Neural crest cell (in vitro differentiated cells): Measurements from ENCODE around the gene SLC7A6OS. TPM values are rescaled to one million over a fixed set of nuclear protein-coding genes. Genes with fewer than 3 reads are reported as not detected.

Experiments
- DNase-seq: peaks from one replicate; pipeline ENCODE4 v3.0.0; 2021; ENCODE audit warnings: low read depth, mixed read lengths, low spot score
- H3K27ac Mint-ChIP-seq: one replicate; pipeline ENCODE4 v1.8.0; 2021; ENCODE audit warnings: mild to moderate bottlenecking, mixed read lengths; ENCODE audit not compliant: unreplicated experiment
- H3K27me3 Mint-ChIP-seq: 2 replicates; pipeline ENCODE4 v1.8.0; 2021; ENCODE audit warnings: low read depth, mild to moderate bottlenecking, mixed read lengths
- H3K36me3 Mint-ChIP-seq: 2 replicates; pipeline ENCODE4 v1.8.0; 2021; ENCODE audit warnings: low read depth, mild to moderate bottlenecking, mixed read lengths
- H3K4me1 Mint-ChIP-seq: 2 replicates; pipeline ENCODE4 v1.8.0; 2021; ENCODE audit warnings: mixed read lengths
- H3K4me3 Mint-ChIP-seq: one replicate; pipeline ENCODE4 v1.8.0; 2021; ENCODE audit warnings: mild to moderate bottlenecking, mixed read lengths
- H3K9me3 Mint-ChIP-seq: 2 replicates; pipeline ENCODE4 v1.8.0; 2021; ENCODE audit warnings: mixed read lengths
- CTCF ChIP-seq: fragments of 200-600 bp; sonication (generic); conservative IDR thresholded peaks from 2 replicates; pipeline ENCODE4 v1.5.0; 2021; ENCODE audit warnings: antibody characterized with exemption, mild to moderate bottlenecking
- long read RNA-seq: library from polyadenylated mRNA; unstranded; transcript quantifications from one replicate; pipeline ENCODE4 v2.0.0, GENCODE V29; 2020
- total RNA-seq: library from RNA; stranded (reverse); gene quantifications from 2 replicates; pipeline ENCODE4 v1.2.1, GENCODE V29; 2021

The SLC7A6OS gene
- total RNA-seq = 21.3 and 23.8 TPM in 2 replicates
- long read RNA-seq, full-length matches to known transcripts = 37 of 57 reads
- long read RNA-seq, partial matches to known transcripts = 6 of 57 reads
- long read RNA-seq, other reads (novel, unspliced or antisense) = 14 of 57 reads

- no peak for TF ChIP-seq CTCF
- Mint-ChIP-seq H3K4me3 (peak within 1 kb of the TSS; percentile 96), H3K36me3 (peaks cover 3% of the 10 kb centered on the region), H3K9me3 (no peaks in the 10 kb centered on the region), H3K27me3 (no peaks in the 10 kb centered on the region), H3K27ac (peak within 1 kb of the TSS; percentile 97), H3K4me1 (peaks cover 34% of the 10 kb centered on the region)
- peak; percentile 87 for DNase-seq
Measured at GRCh38 chr16:68310774-68311511, at the start of gene SLC7A6OS, which contains the start of gene PRMT7. Gene SLC7A6OS, minus strand, starts transcription at chr16:68310946. Its CDS starts 20 bp downstream, at chr16:68310926. Gene PRMT7, plus strand, starts transcription at chr16:68311019. Its CDS starts 4,961 bp downstream, at chr16:68315980.

GRCh38 chr16:68359398-68360191, 48.8 kb upstream of the SLC7A6OS start:
- no peak overlapping the region for H3K4me3 Mint-ChIP-seq
- no peak overlapping the region for H3K27ac Mint-ChIP-seq
- no peaks in the 10 kb centered on the region for H3K27me3 Mint-ChIP-seq
- H3K4me1 Mint-ChIP-seq = peaks cover 8% of the 10 kb centered on the region
- TF ChIP-seq CTCF = no peak
- no peaks in the 10 kb centered on the region for H3K9me3 Mint-ChIP-seq
- H3K36me3 Mint-ChIP-seq = no peaks in the 10 kb centered on the region
- no peak for DNase-seq

GRCh38 chr16:68358951-68359350, 48.2 kb upstream of the SLC7A6OS start:
- Mint-ChIP-seq H3K9me3 (no peaks in the 10 kb centered on the region), H3K27me3 (no peaks in the 10 kb centered on the region), H3K27ac (no peak overlapping the region), H3K4me3 (no peak overlapping the region), H3K36me3 (no peaks in the 10 kb centered on the region), H3K4me1 (peaks cover 2% of the 10 kb centered on the region)
- TF ChIP-seq CTCF = no peak
- no peak for DNase-seq

- H3K9me3 Mint-ChIP-seq = no peaks in the 10 kb centered on the region
- no peak overlapping the region for H3K27ac Mint-ChIP-seq
- DNase-seq = no peak
- no peak for TF ChIP-seq CTCF
- H3K36me3 Mint-ChIP-seq = no peaks in the 10 kb centered on the region
- H3K4me1 Mint-ChIP-seq = no peaks in the 10 kb centered on the region
- H3K4me3 Mint-ChIP-seq = no peak overlapping the region
- H3K27me3 Mint-ChIP-seq = no peaks in the 10 kb centered on the region
Measured at GRCh38 chr16:68357923-68358322, 47.2 kb upstream of the SLC7A6OS start.

- no peak for DNase-seq
- H3K4me1 Mint-ChIP-seq = no peaks in the 10 kb centered on the region
- no peaks in the 10 kb centered on the region for H3K36me3 Mint-ChIP-seq
- no peak for TF ChIP-seq CTCF
- H3K9me3 Mint-ChIP-seq = no peaks in the 10 kb centered on the region
- no peak overlapping the region for H3K27ac Mint-ChIP-seq
- no peaks in the 10 kb centered on the region for H3K27me3 Mint-ChIP-seq
- H3K4me3 Mint-ChIP-seq = no peak overlapping the region
Measured at GRCh38 chr16:68357521-68357922, 46.8 kb upstream of the SLC7A6OS start.
